HG03159 (cell line): ENCODE results near the gene NOS1AP.

Experiments used
- ATAC-seq: cut with Tn5 transposase; IDR thresholded peaks from one replicate; pipeline ENCODE4 v1.9.1; 2021; ENCODE audit warnings: mild to moderate bottlenecking, moderate library complexity; ENCODE audit not compliant: unreplicated experiment

NOS1AP gene

DNA sequence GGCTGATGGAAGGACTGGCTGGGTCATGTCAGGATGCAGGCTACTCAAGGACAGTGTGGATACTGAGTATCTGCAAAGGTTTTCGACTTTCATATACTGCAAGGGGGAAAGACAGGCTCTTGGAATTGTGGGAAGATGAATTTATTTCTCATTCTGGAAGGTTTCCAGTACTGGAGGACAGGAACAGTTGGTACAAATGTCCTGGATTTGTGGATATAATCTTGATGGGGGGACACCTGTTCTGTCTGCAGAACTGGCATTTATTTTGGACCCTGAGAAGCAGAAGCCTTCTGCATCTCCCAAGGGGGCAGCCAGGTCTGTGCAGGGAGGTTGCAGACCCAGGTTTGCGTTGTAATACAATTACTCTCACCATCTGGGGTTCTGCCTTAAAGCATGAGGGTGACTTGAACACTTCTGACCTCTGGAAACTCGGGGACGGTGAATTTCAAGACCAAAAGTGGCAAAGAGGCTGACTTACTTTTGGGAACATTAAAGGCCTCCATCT is 65.8 kb downstream of the NOS1AP start:
- no peak for ATAC-seq

DNA sequence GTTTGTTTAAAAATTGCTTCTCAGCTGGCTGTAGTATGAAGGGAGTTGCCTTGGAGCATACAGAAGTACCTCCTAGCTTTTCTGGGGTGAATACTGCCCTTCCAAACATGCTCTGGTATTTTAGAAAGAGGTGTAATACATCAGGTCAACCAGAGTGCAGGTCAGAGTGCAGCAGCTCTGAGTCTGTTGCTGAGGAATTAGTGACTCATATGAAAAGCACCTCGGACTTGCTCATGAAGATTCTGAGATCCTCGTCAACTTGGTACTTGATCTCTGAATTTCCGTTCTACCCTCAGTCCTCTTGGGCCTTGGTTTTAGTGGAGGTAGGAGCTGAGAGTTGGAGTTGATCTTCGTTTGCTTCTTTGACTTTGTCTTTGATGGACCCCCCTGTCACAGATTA is 67.3 kb downstream of the NOS1AP start:
- ATAC-seq = no peak

GRCh38 chr1:162137179-162137960 is 67.9 kb downstream of the NOS1AP start:
- ATAC-seq = no peak

GRCh38 chr1:162138112-162138511 is 68.6 kb downstream of the NOS1AP start:
- ATAC-seq = no peak

GRCh38 chr1:162138599-162139181 is 69.2 kb downstream of the NOS1AP start:
- no peak for ATAC-seq

DNA sequence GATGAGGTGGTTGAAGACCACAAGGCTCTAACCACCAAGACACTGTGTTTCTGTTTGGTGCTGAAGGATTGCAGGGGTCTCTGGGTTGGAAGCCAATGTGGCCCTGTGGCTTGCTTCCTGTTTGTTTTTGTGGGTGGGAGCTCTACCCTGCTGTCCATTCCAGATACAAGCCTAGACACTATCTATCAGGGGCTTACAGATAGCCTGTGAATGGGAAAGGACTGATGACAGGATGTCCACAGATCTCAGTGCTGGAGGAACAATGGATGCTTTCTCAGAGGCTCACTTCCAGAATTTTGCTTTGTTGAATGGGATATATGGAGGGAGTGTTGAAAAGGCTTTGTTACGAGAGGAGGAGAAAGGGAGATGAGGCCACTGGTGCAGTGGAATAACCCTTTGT is 69.7 kb downstream of the NOS1AP start:
- no peak for ATAC-seq

DNA sequence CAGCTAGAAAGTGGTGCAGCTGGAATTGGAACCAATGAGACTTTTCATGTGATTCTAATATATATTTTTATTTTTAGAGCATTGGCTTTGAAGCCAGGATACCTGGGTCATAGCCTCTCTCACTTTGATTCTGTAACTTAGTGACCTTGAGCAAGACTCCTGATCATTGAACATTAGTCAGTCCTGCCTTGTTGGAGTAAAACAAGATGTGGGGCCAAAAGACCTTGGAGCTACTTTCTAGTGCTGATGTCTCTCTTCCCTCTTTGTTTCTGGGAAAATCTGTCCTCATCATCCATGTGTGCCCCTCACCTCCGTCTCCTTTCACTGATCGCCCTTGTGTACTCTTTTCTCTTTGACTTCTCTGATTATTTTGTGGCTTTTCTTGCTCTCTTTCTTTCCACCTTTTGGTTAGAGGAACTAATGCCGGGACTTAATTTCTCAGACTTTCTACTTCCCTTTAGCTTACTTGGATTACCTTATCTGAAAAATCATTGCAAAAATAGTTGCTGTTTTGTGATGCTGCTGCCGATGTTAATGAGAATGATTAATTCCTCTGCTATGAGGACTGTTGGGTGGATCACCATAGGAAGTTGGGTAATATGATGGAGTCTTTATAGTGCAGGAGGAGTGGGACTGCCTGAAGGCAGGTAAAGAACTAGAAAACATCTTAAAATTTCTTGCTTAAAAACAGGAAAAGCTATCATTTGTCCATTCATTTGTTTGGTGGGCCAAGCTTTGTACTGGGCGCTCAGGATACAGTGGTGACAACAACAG is 72.0 kb downstream of the NOS1AP start:
- no peak for ATAC-seq

- no peak for ATAC-seq
These were observed 73.5 kb downstream of the NOS1AP start for GRCh38 chr1:162142968-162143367.

GRCh38 chr1:162144268-162144667 is 74.8 kb downstream of the NOS1AP start:
- ATAC-seq = no peak

GRCh38 chr1:162144853-162145252 is 75.4 kb downstream of the NOS1AP start:
- no peak for ATAC-seq

DNA sequence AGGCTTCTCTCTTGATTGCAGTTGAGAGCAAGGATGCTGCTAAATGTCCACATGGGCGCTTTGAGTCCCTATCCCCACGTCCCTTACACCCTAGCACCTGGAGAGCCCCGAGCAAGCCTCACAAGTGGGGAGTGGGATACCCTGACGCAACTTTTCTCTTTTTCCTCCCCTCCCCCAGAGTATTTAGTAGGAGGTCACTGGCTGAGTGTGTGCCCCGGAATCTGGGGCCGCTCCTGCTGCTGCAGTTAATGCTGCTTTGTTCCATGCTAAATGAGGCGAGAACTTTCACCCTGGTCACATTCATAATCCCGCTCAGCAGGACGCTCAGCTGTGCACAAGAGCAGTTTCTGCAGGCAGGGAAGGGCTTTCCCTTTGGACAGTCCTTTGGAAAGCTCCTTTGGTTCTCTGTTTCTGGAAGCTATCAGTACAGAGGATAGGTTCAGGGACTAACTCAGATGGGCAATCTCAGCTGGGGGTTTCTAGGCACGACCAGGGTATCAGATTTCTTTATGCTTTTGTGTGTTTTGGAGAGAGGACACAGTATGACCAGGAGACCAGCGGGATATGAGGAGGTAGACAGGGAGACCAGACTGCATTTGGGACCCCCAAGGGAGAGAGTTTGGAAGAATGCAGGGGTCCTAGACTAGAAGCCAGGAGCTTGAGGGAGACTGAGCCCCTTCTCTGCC is 75.9 kb downstream of the NOS1AP start:
- no peak for ATAC-seq

- no peak for ATAC-seq
These were observed 76.6 kb downstream of the NOS1AP start for GRCh38 chr1:162145966-162146696.

DNA sequence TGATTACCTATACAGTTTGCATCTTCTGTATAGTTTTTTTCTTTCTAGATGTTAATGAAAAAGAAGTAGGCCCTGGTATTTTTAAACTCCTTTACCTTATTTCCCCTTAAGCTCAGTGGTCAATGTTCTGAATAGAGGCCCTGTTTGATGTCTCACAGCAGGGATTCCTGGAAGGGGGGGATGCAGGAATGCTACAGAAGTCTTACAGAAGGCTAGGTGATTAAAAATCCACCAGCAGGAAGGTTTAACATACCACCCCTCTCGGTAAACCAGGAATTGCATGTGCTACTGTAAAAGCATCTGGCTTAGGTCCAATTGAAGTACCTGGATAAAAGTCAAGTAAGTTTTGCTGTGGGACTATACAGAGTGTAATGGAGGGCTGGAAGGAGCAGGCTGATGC is 78.3 kb downstream of the NOS1AP start:
- ATAC-seq = no peak

GRCh38 chr1:162150112-162150511 is 80.6 kb downstream of the NOS1AP start:
- no peak for ATAC-seq

DNA sequence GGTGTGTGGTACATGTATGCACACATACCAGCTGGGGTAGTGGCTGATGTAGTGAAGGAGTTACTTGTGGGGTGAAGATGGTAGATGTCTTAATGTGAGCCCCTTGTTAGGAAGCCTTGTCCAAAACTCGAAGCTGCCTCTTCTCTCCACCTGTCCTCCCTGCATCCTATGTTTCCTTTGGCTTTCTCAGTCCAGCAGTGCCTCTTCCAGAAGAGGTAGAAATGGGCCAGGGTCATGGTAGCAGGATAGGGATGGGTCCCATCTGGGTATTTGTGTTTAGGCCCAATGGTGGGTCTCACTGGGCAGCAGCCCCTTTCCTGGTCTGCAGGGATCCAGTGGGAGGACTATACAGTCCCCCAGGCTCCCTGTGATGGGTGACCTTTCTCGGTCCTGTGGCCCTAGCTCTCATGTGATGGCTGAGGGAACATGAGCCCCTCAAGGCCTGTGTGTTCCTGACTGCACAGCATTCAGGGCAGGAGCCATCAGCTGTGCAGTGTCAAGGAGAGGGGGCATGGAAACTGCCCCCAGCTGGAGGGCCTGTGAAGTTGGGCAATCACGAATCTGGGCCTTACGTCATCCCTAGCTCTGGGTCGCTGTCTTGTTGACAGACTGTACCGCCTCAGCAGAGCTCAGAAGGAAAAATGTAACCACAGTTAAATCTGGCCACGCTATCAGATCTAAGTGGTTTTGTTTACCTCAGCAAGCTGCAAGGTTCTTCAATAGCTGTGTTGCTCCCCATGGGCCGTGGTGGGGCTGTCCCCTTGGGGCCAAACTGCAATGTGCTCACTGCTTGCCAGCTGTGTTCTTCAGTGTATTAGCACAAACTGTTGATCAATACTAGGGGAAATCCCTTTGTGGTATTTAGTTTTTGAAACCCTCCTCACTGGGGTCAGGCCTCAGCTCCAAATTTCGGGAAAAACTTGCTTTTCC is 82.7 kb downstream of the NOS1AP start:
- peak; percentile 73 for ATAC-seq

GRCh38 chr1:162153374-162153773 is 83.9 kb downstream of the NOS1AP start:
- ATAC-seq = no peak

DNA sequence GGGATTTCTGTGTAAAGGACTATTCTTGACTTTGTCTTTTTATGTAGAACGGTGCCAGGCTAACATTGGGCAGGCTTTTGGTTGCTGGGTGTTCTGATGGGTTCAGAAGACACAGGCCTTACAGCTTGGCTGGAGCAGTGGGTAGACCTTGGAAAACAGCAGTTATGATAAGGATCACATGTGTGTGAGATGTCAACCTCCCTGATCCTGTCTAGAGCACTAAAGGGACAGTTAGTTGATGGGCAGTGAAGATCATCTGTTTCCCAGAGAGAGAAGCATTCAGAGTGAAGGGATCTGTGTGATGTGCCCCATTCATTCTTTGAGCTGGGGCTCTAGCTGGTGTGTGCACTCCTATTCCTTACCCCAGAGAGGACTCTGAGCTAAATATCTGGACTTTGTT is 88.0 kb downstream of the NOS1AP start:
- ATAC-seq = no peak

DNA sequence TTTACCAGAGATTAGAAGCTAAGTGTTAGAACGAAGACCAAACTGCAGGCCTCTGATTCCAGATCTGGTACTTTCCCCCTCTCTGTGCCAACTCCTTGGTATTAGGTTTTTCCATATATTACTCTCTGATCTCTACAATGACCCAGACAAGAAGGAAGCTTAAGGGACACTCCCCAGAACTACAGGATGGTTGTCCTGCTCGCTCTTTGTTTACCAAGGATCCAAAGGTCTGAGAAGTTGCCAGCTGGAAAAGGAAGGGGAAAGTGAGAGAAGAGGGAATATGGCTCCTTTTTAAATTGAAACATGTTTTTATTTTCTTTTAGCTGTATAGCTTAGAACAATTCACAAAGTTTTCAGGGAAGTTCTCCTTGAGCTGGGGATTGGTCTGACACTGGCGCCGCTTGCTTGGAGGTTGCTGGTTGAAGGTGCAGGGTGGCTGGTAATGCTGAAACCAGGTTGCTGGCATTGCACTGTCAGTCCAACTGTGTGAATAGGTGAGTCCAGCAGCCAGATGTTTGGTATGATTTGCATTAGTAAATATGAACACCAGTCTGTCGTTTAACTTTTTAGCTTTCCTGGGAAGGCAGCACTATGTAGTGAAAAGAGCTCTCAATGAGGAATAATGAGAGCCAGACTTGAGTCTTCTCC is 89.3 kb downstream of the NOS1AP start:
- no peak for ATAC-seq

GRCh38 chr1:162159515-162159914 is 90.0 kb downstream of the NOS1AP start:
- no peak for ATAC-seq
